Right atrium auricular region (tissue), 2 donors: Measurements from ENCODE around the gene BHMT. TPM values are rescaled to one million over a fixed set of nuclear protein-coding genes. Genes with fewer than 3 reads are reported as not detected.

Source experiments
- DNase-seq: peaks from one replicate; pipeline ENCODE4 v3.0.0-alpha.2; 2019; ENCODE audit warnings: low spot score
- H3K27ac ChIP-seq, 2 donors: fragments of 200-600 bp; sonication (generic); 1 replicate in 1 of 2; 2 replicates in 1 of 2; pipeline ENCODE4 v1.5.1; 2016 to 2019
- H3K27me3 ChIP-seq, 2 donors: fragments of 200-600 bp; sonication (generic); one replicate each; pipeline versions ENCODE4 v1.5.1 to v1.6.0; 2017 to 2019
- H3K36me3 ChIP-seq: fragments of 200-600 bp; sonication (generic); one replicate; pipeline ENCODE4 v1.5.1; 2016
- H3K4me1 ChIP-seq, 2 donors: fragments of 200-600 bp; sonication (generic); one replicate each; pipeline versions ENCODE4 v1.5.1 to v1.6.0; 2017 to 2019
- H3K4me3 ChIP-seq, 2 donors: fragments of 200-600 bp; sonication (generic); 1 replicate in 1 of 2; 2 replicates in 1 of 2; pipeline ENCODE4 v1.5.1; 2017 to 2019; ENCODE audit warnings: mild to moderate bottlenecking in 1 of 2, moderate library complexity in 1 of 2
- H3K9me3 ChIP-seq, 2 donors: fragments of 200-600 bp; sonication (generic); one replicate each; pipeline ENCODE4 v1.5.1; 2019
- total RNA-seq, 2 donors: library from RNA; depleted of rRNA; stranded (reverse); fragments of >200 nt; gene quantifications; one replicate each; pipeline ENCODE4 v1.1.0, GENCODE V29; 2016
- TF ChIP-seq, protein P1 (sequence below), 2 donors: fragments of 200-600 bp; sonication (generic); IDR thresholded peaks; one replicate each; pipeline ENCODE4 v1.5.1; 2019; ENCODE audit warnings: antibody characterized with exemption in 2 of 2

Gene BHMT
- total RNA-seq, 2 donors from 2014 or later = not detected

GRCh38 chr5:79133657-79134451, 22.2 kb downstream of the BHMT start:
- TF ChIP-seq, protein P1, sequence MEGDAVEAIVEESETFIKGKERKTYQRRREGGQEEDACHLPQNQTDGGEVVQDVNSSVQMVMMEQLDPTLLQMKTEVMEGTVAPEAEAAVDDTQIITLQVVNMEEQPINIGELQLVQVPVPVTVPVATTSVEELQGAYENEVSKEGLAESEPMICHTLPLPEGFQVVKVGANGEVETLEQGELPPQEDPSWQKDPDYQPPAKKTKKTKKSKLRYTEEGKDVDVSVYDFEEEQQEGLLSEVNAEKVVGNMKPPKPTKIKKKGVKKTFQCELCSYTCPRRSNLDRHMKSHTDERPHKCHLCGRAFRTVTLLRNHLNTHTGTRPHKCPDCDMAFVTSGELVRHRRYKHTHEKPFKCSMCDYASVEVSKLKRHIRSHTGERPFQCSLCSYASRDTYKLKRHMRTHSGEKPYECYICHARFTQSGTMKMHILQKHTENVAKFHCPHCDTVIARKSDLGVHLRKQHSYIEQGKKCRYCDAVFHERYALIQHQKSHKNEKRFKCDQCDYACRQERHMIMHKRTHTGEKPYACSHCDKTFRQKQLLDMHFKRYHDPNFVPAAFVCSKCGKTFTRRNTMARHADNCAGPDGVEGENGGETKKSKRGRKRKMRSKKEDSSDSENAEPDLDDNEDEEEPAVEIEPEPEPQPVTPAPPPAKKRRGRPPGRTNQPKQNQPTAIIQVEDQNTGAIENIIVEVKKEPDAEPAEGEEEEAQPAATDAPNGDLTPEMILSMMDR (IDR thresholded peaks at IDR 0.05) = peak in 1 of 2 donors; percentile 71
- H3K27ac ChIP-seq = peak overlapping the region; percentile 53 to 55
- peak; percentile 83 for DNase-seq
- no peaks in the 10 kb centered on the region for H3K36me3 ChIP-seq
- H3K4me1 ChIP-seq = peaks cover 0 to 12% of the 10 kb centered on the region in 2 donors
- no peaks in the 10 kb centered on the region for H3K9me3 ChIP-seq
- H3K27me3 ChIP-seq = no peaks in the 10 kb centered on the region
- H3K4me3 ChIP-seq = peak overlapping the region in 1 of 2 donors; percentile 32

DNA sequence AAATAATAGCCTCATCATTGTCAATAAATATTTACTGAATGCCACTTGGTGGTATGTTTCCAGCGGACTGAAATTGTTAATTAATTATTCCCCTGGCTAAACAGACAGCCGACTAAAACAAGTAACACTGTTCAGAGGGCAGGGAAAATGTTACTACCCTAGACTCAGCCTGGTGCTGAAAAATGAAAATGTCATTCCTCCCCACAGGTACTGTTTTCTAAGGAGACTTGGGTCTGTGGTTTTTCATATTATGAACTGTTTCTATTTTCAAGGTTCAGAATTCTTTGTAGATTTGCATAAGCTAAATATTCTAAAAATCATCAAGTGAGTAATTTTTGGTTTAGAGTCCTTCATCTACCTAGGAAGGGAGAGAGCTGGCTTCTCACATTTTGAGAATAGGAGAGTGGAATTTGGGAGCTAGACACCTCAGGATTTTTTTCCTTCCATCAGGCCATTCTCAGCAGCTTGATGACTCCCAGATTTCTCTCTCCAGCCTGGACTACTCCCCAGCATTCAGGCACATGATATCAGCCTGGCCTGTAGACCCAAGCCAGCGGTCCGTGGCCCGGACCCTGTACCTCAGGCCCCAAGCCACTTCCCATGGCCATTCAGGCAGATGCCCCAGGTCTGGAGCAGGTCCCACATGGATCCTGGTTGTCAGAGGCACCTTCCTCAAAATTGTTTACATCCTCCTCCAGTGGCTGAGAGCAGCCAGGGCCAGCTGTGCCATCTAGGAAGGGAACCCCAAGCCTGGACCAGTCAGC, 24.4 kb downstream of the BHMT start:
- H3K36me3 ChIP-seq = no peaks in the 10 kb centered on the region
- peaks cover 0 to 8% of the 10 kb centered on the region in 2 donors for H3K9me3 ChIP-seq
- no peak overlapping the region for H3K27ac ChIP-seq
- DNase-seq = no peak
- TF ChIP-seq, protein P1 (IDR thresholded peaks at IDR 0.05) = no peak
- no peak overlapping the region for H3K4me3 ChIP-seq
- H3K4me1 ChIP-seq = peaks cover 0 to 12% of the 10 kb centered on the region in 2 donors
- no peaks in the 10 kb centered on the region for H3K27me3 ChIP-seq

GRCh38 chr5:79136618-79137017, 25.0 kb downstream of the BHMT start:
- Histone ChIP-seq H3K4me1 (peaks cover 0 to 12% of the 10 kb centered on the region in 2 donors), H3K36me3 (no peaks in the 10 kb centered on the region), H3K27ac (no peak overlapping the region), H3K27me3 (no peaks in the 10 kb centered on the region), H3K9me3 (peaks cover 0 to 11% of the 10 kb centered on the region in 2 donors), H3K4me3 (no peak overlapping the region)
- no peak for DNase-seq
- TF ChIP-seq, protein P1 (IDR thresholded peaks at IDR 0.05) = no peak

DNA sequence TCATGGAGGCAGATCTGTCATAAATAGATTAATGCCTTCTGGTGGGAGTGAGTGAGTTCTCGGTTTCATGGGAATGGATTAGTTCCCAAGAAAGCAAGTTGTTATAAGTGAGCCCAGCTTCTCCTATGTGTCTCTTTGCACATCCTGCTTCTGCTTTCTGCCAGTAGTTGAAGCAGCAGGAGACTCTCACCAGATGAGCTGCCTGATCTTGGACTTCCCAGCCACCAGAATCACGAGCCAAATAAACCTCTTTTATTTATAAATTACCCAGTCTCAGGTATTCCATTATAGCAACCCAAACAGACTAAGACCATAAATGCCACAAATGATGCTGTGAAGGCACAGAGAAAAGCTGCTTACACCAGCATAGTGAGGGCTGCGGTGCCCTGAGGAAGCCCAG, 28.9 kb downstream of the BHMT start:
- TF ChIP-seq, protein P1 (IDR thresholded peaks at IDR 0.05) = no peak
- no peaks in the 10 kb centered on the region for H3K36me3 ChIP-seq
- H3K9me3 ChIP-seq = peaks cover 0 to 11% of the 10 kb centered on the region in 2 donors
- no peak overlapping the region for H3K27ac ChIP-seq
- H3K4me3 ChIP-seq = no peak overlapping the region
- no peak for DNase-seq
- no peaks in the 10 kb centered on the region for H3K4me1 ChIP-seq
- H3K27me3 ChIP-seq = no peaks in the 10 kb centered on the region

GRCh38 chr5:79143684-79144379, 32.2 kb downstream of the BHMT start:
- Histone ChIP-seq H3K36me3 (no peaks in the 10 kb centered on the region), H3K27ac (no peak overlapping the region), H3K4me1 (no peaks in the 10 kb centered on the region), H3K9me3 (peaks cover 0 to 11% of the 10 kb centered on the region in 2 donors), H3K4me3 (no peak overlapping the region), H3K27me3 (no peaks in the 10 kb centered on the region)
- TF ChIP-seq, protein P1 (IDR thresholded peaks at IDR 0.05) = no peak
- DNase-seq = no peak
